Uterus (tissue), 2 donors: ENCODE measurements around the gene AFF4.

Experiments
- CTCF ChIP-seq, 4 experiments: fragments of 200-600 bp in 2 of 4; fragments of 450-650 bp in 2 of 4; sonication (generic) in 2 of 4; IDR thresholded peaks; one replicate each; pipeline ENCODE4 v1.5.1; 2016 to 2019; ENCODE audit warnings: antibody characterized with exemption in 4 of 4, mild to moderate bottlenecking in 2 of 4, moderate library complexity in 1 of 4
- POLR2A ChIP-seq, 2 donors: fragments of 450-650 bp; IDR thresholded peaks; one replicate each; pipeline ENCODE4 v1.6.1; 2016; ENCODE audit warnings: antibody characterized with exemption in 2 of 2, mild to moderate bottlenecking in 1 of 2, moderate library complexity in 1 of 2

- peak; percentile 97 to 99 for TF ChIP-seq POLR2A (IDR thresholded peaks at IDR 0.05)
- TF ChIP-seq CTCF (IDR thresholded peaks at IDR 0.05): peak in 1 of 4 experiments; percentile 27
Observed at GRCh38 chr5:132963171-132964104, at the start of gene AFF4.
